Breast epithelium (tissue), 3 donors: ENCODE results near the gene KYNU.

ENCODE experiments used
- POLR2A ChIP-seq: fragments of 450-650 bp; IDR thresholded peaks from one replicate; pipeline ENCODE4 v1.6.1; 2016; ENCODE audit warnings: antibody characterized with exemption, mild to moderate bottlenecking, moderate library complexity
- POLR2AphosphoS5 ChIP-seq, 3 donors: sonication (generic); formaldehyde crosslinking; IDR thresholded peaks; one replicate each; pipeline ENCODE4 v1.6.1; 2017; ENCODE audit warnings: antibody characterized with exemption in 3 of 3
- TF ChIP-seq, protein P1 (sequence below), 3 donors: fragments of 450-650 bp; IDR thresholded peaks; one replicate each; pipeline ENCODE4 v1.5.1; 2016 to 2017; ENCODE audit warnings: antibody characterized with exemption in 3 of 3, mild to moderate bottlenecking in 3 of 3, moderate library complexity in 3 of 3

DNA sequence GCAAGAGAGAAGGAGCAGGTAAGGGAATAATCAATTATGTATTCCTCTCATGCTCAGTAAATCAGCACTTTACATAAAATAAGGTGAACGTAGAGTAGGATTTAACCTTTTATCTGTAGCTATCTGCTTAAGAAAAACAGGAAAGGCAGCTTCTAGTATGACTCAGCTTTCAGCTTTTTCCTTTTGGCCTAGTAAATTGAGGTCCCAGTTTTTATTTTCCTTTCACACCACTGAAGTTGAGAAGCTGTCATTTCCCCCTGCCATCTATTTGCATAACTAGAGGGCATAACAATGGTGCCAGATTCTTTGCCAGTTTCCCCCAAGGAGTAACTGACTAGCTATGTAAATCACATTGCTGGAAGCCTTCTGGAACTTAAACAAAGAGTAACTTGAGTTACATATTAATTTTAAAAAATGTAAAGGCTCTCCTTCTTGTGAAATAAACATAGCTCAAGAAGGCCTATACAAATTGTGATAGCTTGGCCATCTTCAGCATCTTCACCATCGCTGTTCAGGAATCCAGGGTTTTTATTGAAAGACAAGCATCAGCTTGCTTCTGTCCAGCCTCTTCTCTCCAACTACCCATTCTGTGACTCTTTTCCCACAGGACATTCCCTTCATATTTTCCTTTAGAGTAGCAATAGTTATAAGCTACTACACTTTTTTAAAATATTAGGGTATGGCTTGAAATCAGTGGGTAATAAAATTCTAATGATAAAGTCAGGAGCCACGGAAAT is 97.0 kb downstream of the KYNU start:
- TF ChIP-seq, protein P1, sequence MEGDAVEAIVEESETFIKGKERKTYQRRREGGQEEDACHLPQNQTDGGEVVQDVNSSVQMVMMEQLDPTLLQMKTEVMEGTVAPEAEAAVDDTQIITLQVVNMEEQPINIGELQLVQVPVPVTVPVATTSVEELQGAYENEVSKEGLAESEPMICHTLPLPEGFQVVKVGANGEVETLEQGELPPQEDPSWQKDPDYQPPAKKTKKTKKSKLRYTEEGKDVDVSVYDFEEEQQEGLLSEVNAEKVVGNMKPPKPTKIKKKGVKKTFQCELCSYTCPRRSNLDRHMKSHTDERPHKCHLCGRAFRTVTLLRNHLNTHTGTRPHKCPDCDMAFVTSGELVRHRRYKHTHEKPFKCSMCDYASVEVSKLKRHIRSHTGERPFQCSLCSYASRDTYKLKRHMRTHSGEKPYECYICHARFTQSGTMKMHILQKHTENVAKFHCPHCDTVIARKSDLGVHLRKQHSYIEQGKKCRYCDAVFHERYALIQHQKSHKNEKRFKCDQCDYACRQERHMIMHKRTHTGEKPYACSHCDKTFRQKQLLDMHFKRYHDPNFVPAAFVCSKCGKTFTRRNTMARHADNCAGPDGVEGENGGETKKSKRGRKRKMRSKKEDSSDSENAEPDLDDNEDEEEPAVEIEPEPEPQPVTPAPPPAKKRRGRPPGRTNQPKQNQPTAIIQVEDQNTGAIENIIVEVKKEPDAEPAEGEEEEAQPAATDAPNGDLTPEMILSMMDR (IDR thresholded peaks at IDR 0.05) = no peak
- TF ChIP-seq POLR2A (no peak), POLR2AphosphoS5 (IDR thresholded peaks at IDR 0.05) (no peak)
